Measurements from ENCODE around the gene C3AR1.
"Not testable (repeated sequence)": the region's sequence is repeated elsewhere in the genome, so short reads cannot be mapped to it uniquely, and the experiment has no call there.

DNA sequence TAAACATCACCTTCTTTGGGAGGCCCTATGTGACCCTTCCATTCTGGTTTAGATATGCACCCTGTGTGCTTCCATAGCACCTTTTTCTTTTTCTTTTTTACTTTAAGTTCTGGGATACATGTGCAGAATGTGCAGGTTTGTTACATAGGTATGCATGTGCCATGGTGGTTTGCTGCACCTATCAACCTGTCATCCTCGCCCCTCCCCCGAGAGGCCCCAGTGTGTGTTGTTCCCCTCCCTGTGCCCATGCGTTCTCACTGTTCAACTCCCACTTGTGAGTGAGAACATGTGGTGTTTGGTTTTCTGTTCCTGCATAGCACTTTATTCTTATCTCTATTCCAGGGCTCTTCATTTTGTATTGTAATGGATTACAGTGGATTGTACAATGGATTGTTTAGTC, 18.2 kb upstream of the C3AR1 start:
- not testable (repeated sequence) for TF ChIP-seq POLR2AphosphoS5, POLR2A (IDR thresholded peaks at IDR 0.05)

All from breast epithelium (tissue), 3 donors.